A549 (cell line): ENCODE data around the gene STMN3. TPM values are rescaled to one million over a fixed set of nuclear protein-coding genes. Genes with fewer than 3 reads are reported as not detected.

Experiments
- ATAC-seq, 2 experiments: fragments of 200-7000 bp in 1 of 2; fragments of >200 bp in 1 of 2; cut with Nextera tagmentation in 1 of 2; cut with Tn5 transposase in 1 of 2; 3 replicates each; pipeline versions ENCODE4 v1.8.0 to v1.9.1; 2018 to 2020; ENCODE audit warnings: mild to moderate bottlenecking in 1 of 2, moderate library complexity in 1 of 2
- CTCF ChIA-PET: fragments of 300-600 bp; sonication (Branson Sonifier 250); formaldehyde crosslinking; extraction: SDS; loops from one replicate; lab custom pipeline; 2021; ENCODE audit warnings: antibody characterized with exemption, inconsistent platforms; lab: Yijun Ruan, JAX
- POLR2A ChIA-PET: fragments of 350-600 bp; formaldehyde crosslinking; extraction: SDS; loops from one replicate; lab custom pipeline; 2021; ENCODE audit warnings: antibody characterized with exemption, inconsistent platforms; lab: Yijun Ruan, JAX
- DNase-seq, 2 experiments: peaks; one replicate each; pipeline versions ENCODE4 v3.0.0 to v3.0.0-alpha.2; 2011 to 2016; ENCODE audit warnings: low read depth in 1 of 2, low spot score in 1 of 2
- FAIRE-seq: peaks from 2 replicates; lab custom pipeline; 2011; peaks lifted over from hg19 to GRCh38; lab: Jason Lieb, UNC
- H3K27ac ChIP-seq, 2 experiments: fragments of >200 bp; sonication (Bioruptor Twin); formaldehyde crosslinking; 3 replicates each; pipeline ENCODE4 v1.5.1; 2016 to 2017
- H3K4me1 ChIP-seq: fragments of >200 bp; sonication (Bioruptor Twin); formaldehyde crosslinking; 3 replicates; pipeline ENCODE4 v1.6.1; 2016
- H3K4me2 ChIP-seq: fragments of >200 bp; sonication (Bioruptor Twin); formaldehyde crosslinking; 3 replicates; pipeline ENCODE4 v1.6.1; 2016
- H3K4me3 ChIP-seq: fragments of >200 bp; sonication (Bioruptor Twin); formaldehyde crosslinking; 3 replicates; pipeline ENCODE4 v1.5.1; 2016
- H3K9me3 ChIP-seq: fragments of >200 bp; sonication (Bioruptor Twin); formaldehyde crosslinking; 3 replicates; pipeline ENCODE4 v1.6.1; 2016
- ATOH8 ChIP-seq: fragments of 250-450 bp; sonication (Bioruptor Pico); IDR thresholded peaks from 2 replicates; pipeline ENCODE4 v1.5.0; 2020; ENCODE audit warnings: low read depth, mild to moderate bottlenecking, moderate library complexity
- BCL3 ChIP-seq: fragments of >200 bp; sonication (Bioruptor Twin); formaldehyde crosslinking; IDR thresholded peaks from 3 replicates; pipeline ENCODE4 v1.6.1; 2016
- CBX2 ChIP-seq: fragments of 200-600 bp; sonication (generic); IDR thresholded peaks from 2 replicates; pipeline ENCODE4 v1.6.1; 2016; ENCODE audit warnings: low read depth, mild to moderate bottlenecking, borderline replicate concordance
- CEBPB ChIP-seq, 2 experiments: fragments of >200 bp in 1 of 2; sonication (Bioruptor Twin) in 1 of 2; formaldehyde crosslinking in 1 of 2; IDR thresholded peaks; 2 replicates each; pipeline ENCODE4 v1.6.1; 2012 to 2016
- CTCF ChIP-seq: fragments of >200 bp; sonication (Bioruptor Twin); formaldehyde crosslinking; IDR thresholded peaks from 3 replicates; pipeline ENCODE4 v1.5.1; 2016
- EHMT2 ChIP-seq: fragments of 200-600 bp; sonication (generic); IDR thresholded peaks from 2 replicates; pipeline ENCODE4 v1.6.1; 2016; ENCODE audit warnings: antibody characterized with exemption, low read depth, mild to moderate bottlenecking, moderate library complexity
- ELK1 ChIP-seq: fragments of 150-350 bp; IDR thresholded peaks from 2 replicates; pipeline ENCODE4 v1.6.1; 2014; ENCODE audit warnings: low read depth, mild to moderate bottlenecking, low read length
- ESRRA ChIP-seq: fragments of 150-350 bp; IDR thresholded peaks from 2 replicates; pipeline ENCODE4 v1.6.1; 2014; ENCODE audit warnings: mild to moderate bottlenecking, low read length, borderline replicate concordance
- FOSB ChIP-seq: fragments of 250-450 bp; sonication (Bioruptor Pico); IDR thresholded peaks from 2 replicates; pipeline ENCODE4 v1.5.0; 2020; ENCODE audit warnings: mild to moderate bottlenecking, moderate library complexity
- HOXB13 ChIP-seq: fragments of 250-450 bp; sonication (Bioruptor Pico); IDR thresholded peaks from 2 replicates; pipeline ENCODE4 v1.5.0; 2020; ENCODE audit warnings: low read depth, mild to moderate bottlenecking, moderate library complexity
- JUN ChIP-seq, 2 experiments: fragments of >200 bp; sonication (Bioruptor Twin); formaldehyde crosslinking; IDR thresholded peaks; 2 replicates in 1 of 2; 3 replicates in 1 of 2; pipeline ENCODE4 v1.6.1; 2016 to 2017
- KDM1A ChIP-seq: fragments of 200-600 bp; sonication (generic); IDR thresholded peaks from 2 replicates; pipeline ENCODE4 v1.6.1; 2016; ENCODE audit warnings: low read depth, mild to moderate bottlenecking
- NPAS2 ChIP-seq: fragments of 250-450 bp; sonication (Bioruptor Pico); IDR thresholded peaks from 2 replicates; pipeline ENCODE4 v1.8.0; 2022; ENCODE audit warnings: mild to moderate bottlenecking, moderate library complexity, borderline replicate concordance
- NR3C1 ChIP-seq: fragments of >200 bp; sonication (Bioruptor Twin); formaldehyde crosslinking; IDR thresholded peaks from 3 replicates; pipeline ENCODE4 v1.6.1; 2017
- POLR2AphosphoS2 ChIP-seq: conservative IDR thresholded peaks from 2 replicates; pipeline ENCODE4 v1.6.1; 2012; ENCODE audit warnings: low read length, improper control_type of control experiment, inconsistent platforms
- RARB ChIP-seq: fragments of 250-450 bp; sonication (Bioruptor Pico); IDR thresholded peaks from 2 replicates; pipeline ENCODE4 v1.8.0; 2021; ENCODE audit warnings: mild to moderate bottlenecking, moderate library complexity
- SREBF2 ChIP-seq: fragments of 450-650 bp; IDR thresholded peaks from 2 replicates; pipeline ENCODE4 v1.6.1; 2014; ENCODE audit warnings: mild to moderate bottlenecking, moderate library complexity
- ZC3H11A ChIP-seq: fragments of 450-650 bp; IDR thresholded peaks from 2 replicates; pipeline ENCODE4 v1.6.1; 2014; ENCODE audit warnings: antibody characterized with exemption, mild to moderate bottlenecking
- WGBS: methylation state at CpG from one replicate; pipeline ENCODE4 v1.1.6; 2017; ENCODE audit errors: missing lambda C conversion rate; 5-methylcytosine and 5-hydroxymethylcytosine counted together
- polyA plus RNA-seq, 4 experiments: library from polyadenylated mRNA; depleted of rRNA in 3 of 4; stranded (reverse); fragments of >200 nt; fragmentation: RNase III in 1 of 4; extraction: RNeasy Plus Mini Kit Qiagen cat#74134 plus additional on column Dnase treatment in 1 of 4; gene quantifications; 2 replicates in 3 of 4; 3 replicates in 1 of 4; pipeline ENCODE4 v1.2.3, GENCODE V29; 2011 to 2017

The STMN3 gene
- polyA plus RNA-seq, 2 of the 4 experiments (the other 2 are of a cell fraction), result 2.8 to 3.2 TPM

GRCh38 chr20:63679799-63680305 lies 26.6 kb upstream of the STMN3 start:
- Histone ChIP-seq H3K27ac (peak overlapping the region in 1 of 2 experiments; percentile 93; a peak in 3 of 6 replicates), H3K9me3 (no peaks in the 10 kb centered on the region), H3K4me3 (no peak overlapping the region), H3K4me1 (peaks cover 24% of the 10 kb centered on the region), H3K4me2 (no peak overlapping the region)
- TF ChIP-seq RARB (CRISPR knock-in tag), result no peak
- TF ChIP-seq KDM1A, result no peak
- TF ChIP-seq POLR2AphosphoS2, result no peak
- TF ChIP-seq JUN (IDR thresholded peaks at IDR 0.05), result no peak
- no peak for TF ChIP-seq ELK1
- no peak for TF ChIP-seq BCL3
- TF ChIP-seq NPAS2 (CRISPR knock-in tag), result no peak
- no peak for TF ChIP-seq ZC3H11A
- no peak for TF ChIP-seq CEBPB (IDR thresholded peaks at IDR 0.05)
- TF ChIP-seq ESRRA, result no peak
- no peak for TF ChIP-seq CBX2
- TF ChIP-seq ATOH8 (CRISPR knock-in tag), result no peak
- TF ChIP-seq HOXB13 (CRISPR knock-in tag), result no peak
- TF ChIP-seq FOSB (CRISPR knock-in tag), result no peak
- TF ChIP-seq EHMT2, result no peak
- no peak for TF ChIP-seq NR3C1
- no peak for TF ChIP-seq CTCF
- 94% methylated on average over 17 of the region's 19 CpGs for WGBS
- ATAC-seq (no peak), FAIRE-seq (no peak), DNase-seq (no peak)
- POLR2A ChIA-PET, result no interaction called here
- CTCF ChIA-PET, result interaction anchor here (1.3 to 2.3 kb wide), 3 partner anchors 10 to 142 kb away, joined by 6 to 8 read pairs (median 6); partner anchors contain the start of gene PTK6

- ATAC-seq, result no peak
- POLR2A ChIA-PET, result no interaction called here
These were observed 25.6 kb upstream of the STMN3 start for GRCh38 chr20:63678667-63679465.

More at GRCh38 chr20:63678667-63679465, 25.6 kb upstream of the STMN3 start:
- FAIRE-seq, result no peak
- TF ChIP-seq POLR2AphosphoS2, result 0 out of 2 replicates have a peak, but pooled peaks have one; percentile 40
- no peak for TF ChIP-seq SREBF2
- no peak for DNase-seq
- H3K4me1 ChIP-seq, result peaks cover 24% of the 10 kb centered on the region
- no peak overlapping the region for H3K4me3 ChIP-seq
- H3K4me2 ChIP-seq, result no peak overlapping the region
- CTCF ChIA-PET, result interaction anchor here (1.3 kb wide), 1 partner anchor 141 kb away, joined by 6 read pairs; the partner anchor contains the start of gene PTK6
- no peak overlapping the region; a peak in 1 of 6 replicates for H3K27ac ChIP-seq
- H3K9me3 ChIP-seq, result no peaks in the 10 kb centered on the region
- WGBS, result 89% methylated on average over 31 of the region's 38 CpGs
